Activated CD8-positive, alpha-beta T cell treated with anti-CD3 and anti-CD28 coated beads for 36 hours (primary cell): ENCODE data around the gene NUAK1. TPM values are rescaled to one million over a fixed set of nuclear protein-coding genes. Genes with fewer than 3 reads are reported as not detected.

Source experiments
- ATAC-seq: fragments of 200-7000 bp; cut with Tn5 transposase; one replicate; pipeline ENCODE4 v1.10.0; 2021; ENCODE audit warnings: mild to moderate bottlenecking, moderate library complexity
- CTCF ChIA-PET: fragments of 350-600 bp; sonication (Branson Sonifier 250); formaldehyde crosslinking; loops from one replicate; lab custom pipeline; 2021; ENCODE audit warnings: antibody characterized with exemption; lab: Charles Lee
- POLR2A ChIA-PET: fragments of 350-600 bp; sonication (Branson Sonifier 250); formaldehyde crosslinking; loops from one replicate; lab custom pipeline; 2021; ENCODE audit warnings: antibody characterized with exemption; lab: Charles Lee
- DNase-seq: peaks from one replicate; pipeline ENCODE4 v3.0.0-alpha.2; 2020
- H3K27ac Mint-ChIP-seq: one replicate; pipeline ENCODE4 v1.8.0; 2021; ENCODE audit warnings: mild to moderate bottlenecking, mixed read lengths
- H3K27me3 Mint-ChIP-seq: one replicate; pipeline ENCODE4 v1.8.0; 2021; ENCODE audit warnings: mixed read lengths
- H3K36me3 Mint-ChIP-seq: one replicate; pipeline ENCODE4 v1.8.0; 2021; ENCODE audit warnings: low read depth, mixed read lengths
- H3K4me1 Mint-ChIP-seq: one replicate; pipeline ENCODE4 v1.8.0; 2021; ENCODE audit warnings: low read depth, mixed read lengths
- H3K4me3 Mint-ChIP-seq: one replicate; pipeline ENCODE4 v1.8.0; 2021; ENCODE audit warnings: mild to moderate bottlenecking, moderate library complexity, mixed read lengths
- H3K9me3 Mint-ChIP-seq: one replicate; pipeline ENCODE4 v1.8.0; 2021; ENCODE audit warnings: mixed read lengths
- intact Hi-C: fragments of 100-400 bp; cut with micrococcal nuclease; formaldehyde crosslinking; loops from one replicate; pipeline ENCODE4 v1.10.0; 2022
- total RNA-seq, 2 experiments: library from RNA; stranded (reverse); gene quantifications; one replicate each; pipeline ENCODE4 v1.2.3, GENCODE V29; 2021
- TF ChIP-seq, protein P1 (sequence below): fragments of 200-600 bp; IDR thresholded peaks from one replicate; pipeline ENCODE4 v1.8.0; 2022; ENCODE audit warnings: antibody characterized with exemption, mild to moderate bottlenecking

The NUAK1 gene
- total RNA-seq, 2 experiments from 2014 or later, result not detected

DNA sequence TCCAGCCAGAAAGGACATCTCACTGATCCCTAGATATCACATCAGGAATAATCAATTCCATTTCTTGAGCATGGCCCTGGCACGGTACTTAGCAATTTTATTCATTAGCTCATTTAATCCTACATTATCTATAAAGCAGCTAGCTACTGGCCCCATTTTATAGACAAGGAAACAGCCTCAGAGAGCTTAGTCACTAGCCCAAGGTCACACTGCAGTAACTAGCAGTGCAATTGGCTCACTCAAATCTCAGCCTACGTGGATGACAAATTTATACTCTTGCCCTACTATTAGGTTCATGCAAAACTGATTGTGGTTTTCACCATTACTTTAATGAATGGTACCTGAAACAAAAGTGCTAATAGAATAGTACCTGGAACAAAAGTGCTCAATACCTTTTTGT is 41.7 kb downstream of the NUAK1 start:
- ATAC-seq, result no peak
- no peak overlapping the region for H3K27ac Mint-ChIP-seq

DNA sequence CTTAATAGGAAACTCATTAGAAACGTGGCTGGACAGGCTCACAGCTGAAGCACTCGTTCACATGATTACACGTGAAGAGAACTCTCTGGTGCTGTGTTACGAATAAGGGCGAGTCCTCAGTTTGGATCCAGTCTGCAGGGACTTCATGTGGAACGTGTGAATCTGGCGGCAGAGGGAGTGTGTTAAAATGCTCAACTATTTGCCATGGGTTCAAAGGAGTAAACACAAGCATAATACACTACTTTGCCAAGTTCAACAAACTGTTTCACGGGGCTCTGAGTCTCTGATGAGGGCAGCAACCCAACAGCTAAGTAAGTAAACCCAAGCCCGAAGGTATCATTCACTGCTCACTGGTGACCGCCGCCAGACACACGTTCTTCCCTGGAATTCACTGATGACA is 42.4 kb downstream of the NUAK1 start:
- no peaks in the 10 kb centered on the region for H3K36me3 Mint-ChIP-seq
- ChIA-PET POLR2A (interaction anchor here (1.0 kb wide), 1 partner anchor 9 kb away, joined by 3 read pairs; no protein-coding TSS in a partner anchor), CTCF (no interaction called here)
- no peak for ATAC-seq
- TF ChIP-seq, protein P1, sequence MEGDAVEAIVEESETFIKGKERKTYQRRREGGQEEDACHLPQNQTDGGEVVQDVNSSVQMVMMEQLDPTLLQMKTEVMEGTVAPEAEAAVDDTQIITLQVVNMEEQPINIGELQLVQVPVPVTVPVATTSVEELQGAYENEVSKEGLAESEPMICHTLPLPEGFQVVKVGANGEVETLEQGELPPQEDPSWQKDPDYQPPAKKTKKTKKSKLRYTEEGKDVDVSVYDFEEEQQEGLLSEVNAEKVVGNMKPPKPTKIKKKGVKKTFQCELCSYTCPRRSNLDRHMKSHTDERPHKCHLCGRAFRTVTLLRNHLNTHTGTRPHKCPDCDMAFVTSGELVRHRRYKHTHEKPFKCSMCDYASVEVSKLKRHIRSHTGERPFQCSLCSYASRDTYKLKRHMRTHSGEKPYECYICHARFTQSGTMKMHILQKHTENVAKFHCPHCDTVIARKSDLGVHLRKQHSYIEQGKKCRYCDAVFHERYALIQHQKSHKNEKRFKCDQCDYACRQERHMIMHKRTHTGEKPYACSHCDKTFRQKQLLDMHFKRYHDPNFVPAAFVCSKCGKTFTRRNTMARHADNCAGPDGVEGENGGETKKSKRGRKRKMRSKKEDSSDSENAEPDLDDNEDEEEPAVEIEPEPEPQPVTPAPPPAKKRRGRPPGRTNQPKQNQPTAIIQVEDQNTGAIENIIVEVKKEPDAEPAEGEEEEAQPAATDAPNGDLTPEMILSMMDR, result no peak
- H3K27me3 Mint-ChIP-seq, result peaks cover 10% of the 10 kb centered on the region
- H3K27ac Mint-ChIP-seq, result no peak overlapping the region
- H3K9me3 Mint-ChIP-seq, result no peaks in the 10 kb centered on the region
- intact Hi-C loops, result no loop called here
- no peaks in the 10 kb centered on the region for H3K4me1 Mint-ChIP-seq
- no peak for DNase-seq
- H3K4me3 Mint-ChIP-seq, result no peak overlapping the region

More for the DNA sequence above, 41.7 kb downstream of the NUAK1 start:
- TF ChIP-seq, protein P1, result no peak
- intact Hi-C loops, result no loop called here
- no peaks in the 10 kb centered on the region for H3K4me1 Mint-ChIP-seq
- DNase-seq, result no peak
- ChIA-PET CTCF (interaction anchor here (0.7 kb wide), 1 partner anchor 40 kb away, joined by 3 read pairs; no protein-coding TSS in a partner anchor), POLR2A (no interaction called here)
- H3K36me3 Mint-ChIP-seq, result no peaks in the 10 kb centered on the region
- no peak overlapping the region for H3K4me3 Mint-ChIP-seq
- no peaks in the 10 kb centered on the region for H3K9me3 Mint-ChIP-seq
- peaks cover 10% of the 10 kb centered on the region for H3K27me3 Mint-ChIP-seq

DNA sequence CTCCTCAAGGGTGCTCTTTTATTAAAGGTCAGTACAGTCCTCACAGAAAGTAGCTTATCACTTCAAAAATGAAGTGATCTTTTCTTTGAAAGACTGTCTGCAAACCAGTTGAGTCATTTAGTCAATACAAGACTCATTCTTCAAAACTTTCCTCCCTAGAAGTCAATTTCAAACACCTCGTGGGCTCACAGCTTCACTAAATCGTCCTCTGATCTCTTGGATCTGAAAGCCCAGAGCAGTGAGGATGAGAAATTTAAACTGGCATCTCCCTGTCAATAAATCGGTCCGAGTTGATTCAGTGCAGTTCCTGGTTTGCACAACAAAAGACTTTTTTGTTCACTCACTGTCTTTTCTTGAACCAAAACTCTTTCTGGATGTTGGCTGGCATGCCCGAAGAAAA is 44.5 kb downstream of the NUAK1 start:
- Mint-ChIP-seq H3K36me3 (no peaks in the 10 kb centered on the region), H3K27ac (no peak overlapping the region), H3K4me3 (no peak overlapping the region), H3K9me3 (no peaks in the 10 kb centered on the region), H3K4me1 (no peaks in the 10 kb centered on the region), H3K27me3 (peaks cover 6% of the 10 kb centered on the region)
- ATAC-seq (no peak), DNase-seq (no peak)
- TF ChIP-seq, protein P1, result no peak
- POLR2A ChIA-PET, result no interaction called here
- CTCF ChIA-PET, result no interaction called here
- intact Hi-C loops, result no loop called here

DNA sequence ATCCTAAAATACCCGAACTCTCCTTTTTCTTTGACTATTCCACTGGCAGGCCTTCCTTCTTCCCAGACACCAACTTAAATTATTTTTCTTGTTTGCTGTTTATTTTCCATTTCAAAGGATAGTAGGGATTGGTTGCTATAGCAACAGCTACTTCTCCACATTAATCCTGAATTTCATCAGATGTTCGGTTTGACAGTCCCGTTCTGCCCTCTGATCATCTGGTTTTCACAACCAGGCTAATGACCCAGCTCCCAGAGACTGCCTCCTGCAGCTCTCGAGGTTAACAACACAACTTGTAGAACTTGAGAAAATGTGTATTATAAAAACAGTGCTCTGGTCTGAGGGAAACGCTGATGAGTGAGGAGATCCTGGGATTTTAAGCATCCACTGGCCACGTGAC is 45.5 kb downstream of the NUAK1 start:
- intact Hi-C loops, result no loop called here
- DNase-seq, result no peak
- H3K36me3 Mint-ChIP-seq, result no peaks in the 10 kb centered on the region
- ChIA-PET CTCF (no interaction called here), POLR2A (no interaction called here)
- H3K4me3 Mint-ChIP-seq, result no peak overlapping the region
- ATAC-seq, result no peak
- H3K27ac Mint-ChIP-seq, result no peak overlapping the region
- H3K27me3 Mint-ChIP-seq, result peaks cover 2% of the 10 kb centered on the region
- TF ChIP-seq, protein P1, result no peak
- H3K4me1 Mint-ChIP-seq, result no peaks in the 10 kb centered on the region
- no peaks in the 10 kb centered on the region for H3K9me3 Mint-ChIP-seq

DNA sequence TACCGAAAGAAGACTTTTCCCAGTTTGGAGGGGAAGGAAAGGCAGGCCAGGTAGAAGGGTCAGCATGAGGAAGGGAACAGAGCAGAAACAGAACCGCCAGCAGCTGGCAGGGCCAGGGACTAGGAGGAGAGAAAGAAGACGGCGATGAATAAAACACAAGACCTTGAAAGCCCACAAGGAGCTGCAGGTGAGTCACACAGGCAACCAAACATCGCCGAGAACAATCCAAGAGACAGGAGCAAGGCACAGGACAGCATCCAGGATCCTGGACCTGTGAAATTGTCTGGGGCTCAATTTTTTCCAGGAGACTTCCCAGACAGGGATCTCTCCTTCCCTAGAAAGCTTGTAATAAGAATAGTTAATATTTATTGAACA is 47.3 kb downstream of the NUAK1 start:
- Mint-ChIP-seq H3K36me3 (no peaks in the 10 kb centered on the region), H3K9me3 (no peaks in the 10 kb centered on the region), H3K27ac (no peak overlapping the region), H3K27me3 (peaks cover 2% of the 10 kb centered on the region), H3K4me3 (no peak overlapping the region), H3K4me1 (no peaks in the 10 kb centered on the region)
- ChIA-PET POLR2A (interaction anchor here (0.7 kb wide), 1 partner anchor 8 kb away, joined by 3 read pairs; no protein-coding TSS in a partner anchor), CTCF (no interaction called here)
- TF ChIP-seq, protein P1, result no peak
- intact Hi-C loops, result no loop called here
- DNase-seq (no peak), ATAC-seq (no peak)
